Caco-2 (cell line): ENCODE measurements around the gene SELPLG. TPM values are rescaled to one million over a fixed set of nuclear protein-coding genes. Genes with fewer than 3 reads are reported as not detected.

Source experiments
- BruUV-seq: library from RNA; stranded (reverse); fragments of 400-500 nt; replicated peaks from 2 replicates; lab custom pipeline; 2021; lab: Mats Ljungman, UMichigan
- CTCF ChIA-PET: fragments of 300-600 bp; sonication (Branson Sonifier 250); formaldehyde crosslinking; loops from one replicate; lab custom pipeline; 2022; ENCODE audit warnings: antibody characterized with exemption; lab: Charles Lee
- POLR2A ChIA-PET: fragments of 300-600 bp; sonication (Branson Sonifier 250); formaldehyde crosslinking; loops from one replicate; lab custom pipeline; 2022; ENCODE audit warnings: antibody characterized with exemption; lab: Charles Lee
- DNase-seq, 2 experiments: peaks; one replicate each; pipeline versions ENCODE4 v3.0.0 to v3.0.0-alpha.2; 2020 to 2022
- H3K27me3 ChIP-seq: replicated peaks from 2 replicates; pipeline ENCODE4 v1.6.0; 2011; ENCODE audit warnings: low read length; ENCODE audit not compliant: control insufficient read depth, insufficient read depth
- H3K36me3 ChIP-seq: 2 replicates; pipeline ENCODE4 v1.5.1; 2011; ENCODE audit warnings: low read length; ENCODE audit not compliant: control insufficient read depth, insufficient read depth
- H3K4me1 ChIP-seq: fragments of 250-450 bp; sonication (Bioruptor Pico); 2 replicates; pipeline ENCODE4 v1.5.1; 2020; ENCODE audit warnings: mild to moderate bottlenecking
- H3K4me3 ChIP-seq: 2 replicates; pipeline ENCODE4 v1.5.1; 2011; ENCODE audit warnings: low read depth, mild to moderate bottlenecking, control low read depth, low read length
- H3K9me3 ChIP-seq: fragments of 250-450 bp; sonication (Bioruptor Pico); 2 replicates; pipeline ENCODE4 v1.5.1; 2020; ENCODE audit warnings: mild to moderate bottlenecking, moderate library complexity
- H3K27ac Mint-ChIP-seq: one replicate; pipeline ENCODE4 v1.8.0; 2022; ENCODE audit warnings: mixed read lengths; ENCODE audit not compliant: unreplicated experiment
- H3K27me3 Mint-ChIP-seq: one replicate; pipeline ENCODE4 v1.8.0; 2022; ENCODE audit warnings: mixed read lengths; ENCODE audit not compliant: insufficient read depth, unreplicated experiment
- H3K36me3 Mint-ChIP-seq: one replicate; pipeline ENCODE4 v1.8.0; 2022; ENCODE audit warnings: mild to moderate bottlenecking, mixed read lengths; ENCODE audit not compliant: insufficient read depth, unreplicated experiment
- H3K4me1 Mint-ChIP-seq: one replicate; pipeline ENCODE4 v1.8.0; 2022; ENCODE audit warnings: low read depth, mixed read lengths; ENCODE audit not compliant: unreplicated experiment
- H3K4me3 Mint-ChIP-seq: one replicate; pipeline ENCODE4 v1.8.0; 2022; ENCODE audit warnings: mild to moderate bottlenecking, moderate library complexity, mixed read lengths; ENCODE audit not compliant: unreplicated experiment
- H3K9me3 Mint-ChIP-seq: one replicate; pipeline ENCODE4 v1.8.0; 2022; ENCODE audit warnings: mixed read lengths; ENCODE audit not compliant: unreplicated experiment
- CTCF ChIP-seq, 2 experiments: fragments of 200-600 bp in 1 of 2; IDR thresholded peaks; 1 replicate in 1 of 2; 2 replicates in 1 of 2; pipeline versions ENCODE4 v1.5.1 to v1.8.0; 2011 to 2022; ENCODE audit warnings: antibody characterized with exemption in 1 of 2, control low read depth in 1 of 2, inconsistent platforms in 1 of 2, low read depth in 1 of 2, low read length in 1 of 2, mild to moderate bottlenecking in 1 of 2, moderate library complexity in 1 of 2; ENCODE audit not compliant: insufficient read depth in 1 of 2, severe bottlenecking in 1 of 2, unreplicated experiment in 1 of 2
- intact Hi-C: fragments of 100-400 bp; cut with micrococcal nuclease; formaldehyde crosslinking; loops from one replicate; pipeline ENCODE4 v1.10.0; 2022; ENCODE audit not compliant: unreplicated experiment
- total RNA-seq: library from RNA; stranded (reverse); gene quantifications from 2 replicates; pipeline ENCODE4 v1.2.3, GENCODE V29; 2022

SELPLG gene
- total RNA-seq, 1 experiment from 2014 or later, result 0.23 TPM

GRCh38 chr12:108578264-108578663, 55.4 kb downstream of the SELPLG start:
- ChIA-PET CTCF (no interaction called here), POLR2A (no interaction called here)
- no peak for TF ChIP-seq CTCF (IDR thresholded peaks at IDR 0.05; ENCODE audit: insufficient read depth in 1 of 2, low read depth in 1 of 2, low read length in 1 of 2, severe bottlenecking in 1 of 2, unreplicated experiment in 1 of 2)
- Mint-ChIP-seq H3K27ac (no peak overlapping the region), H3K27me3 (peaks cover 4% of the 10 kb centered on the region), H3K9me3 (peaks cover 12% of the 10 kb centered on the region), H3K36me3 (no peaks in the 10 kb centered on the region), H3K4me1 (peaks cover 8% of the 10 kb centered on the region), H3K4me3 (no peak overlapping the region)
- no TSS peak for BruUV-seq
- no peak for DNase-seq
- intact Hi-C loops, result no loop called here
- Histone ChIP-seq H3K27me3 (no peaks in the 10 kb centered on the region), H3K9me3 (no peaks in the 10 kb centered on the region), H3K36me3 (no peaks in the 10 kb centered on the region), H3K4me1 (0 out of 2 replicates have a peak, but pooled peaks cover 5% of the 10 kb centered on the region), H3K4me3 (no peak overlapping the region)

- H3K27ac Mint-ChIP-seq, result no peak overlapping the region
- peaks cover 12% of the 10 kb centered on the region for H3K9me3 Mint-ChIP-seq
- peaks cover 4% of the 10 kb centered on the region for H3K27me3 Mint-ChIP-seq
- H3K36me3 Mint-ChIP-seq, result no peaks in the 10 kb centered on the region
- Histone ChIP-seq H3K36me3 (no peaks in the 10 kb centered on the region), H3K9me3 (no peaks in the 10 kb centered on the region), H3K4me1 (0 out of 2 replicates have a peak, but pooled peaks cover 5% of the 10 kb centered on the region), H3K4me3 (no peak overlapping the region), H3K27me3 (no peaks in the 10 kb centered on the region)
- ChIA-PET CTCF (no interaction called here), POLR2A (no interaction called here)
- TF ChIP-seq CTCF (IDR thresholded peaks at IDR 0.05; ENCODE audit: insufficient read depth in 1 of 2, low read depth in 1 of 2, low read length in 1 of 2, severe bottlenecking in 1 of 2, unreplicated experiment in 1 of 2), result no peak
- no peak overlapping the region for H3K4me3 Mint-ChIP-seq
- no peak for DNase-seq
- intact Hi-C loops, result no loop called here
- peaks cover 8% of the 10 kb centered on the region for H3K4me1 Mint-ChIP-seq
- no TSS peak for BruUV-seq
Observed at GRCh38 chr12:108577458-108577857, 56.2 kb downstream of the SELPLG start.

GRCh38 chr12:108576660-108577234, 56.9 kb downstream of the SELPLG start:
- H3K27ac Mint-ChIP-seq, result no peak overlapping the region
- H3K36me3 Mint-ChIP-seq, result no peaks in the 10 kb centered on the region
- no TSS peak for BruUV-seq
- H3K4me1 Mint-ChIP-seq, result peaks cover 8% of the 10 kb centered on the region
- CTCF ChIA-PET, result no interaction called here
- no peak overlapping the region for H3K4me3 Mint-ChIP-seq
- Histone ChIP-seq H3K27me3 (no peaks in the 10 kb centered on the region), H3K4me1 (0 out of 2 replicates have a peak, but pooled peaks cover 5% of the 10 kb centered on the region), H3K36me3 (no peaks in the 10 kb centered on the region), H3K9me3 (no peaks in the 10 kb centered on the region), H3K4me3 (no peak overlapping the region)
- POLR2A ChIA-PET, result no interaction called here
- H3K27me3 Mint-ChIP-seq, result peaks cover 4% of the 10 kb centered on the region
- intact Hi-C loops, result no loop called here
- H3K9me3 Mint-ChIP-seq, result peaks cover 12% of the 10 kb centered on the region
- no peak for DNase-seq
- TF ChIP-seq CTCF (IDR thresholded peaks at IDR 0.05; ENCODE audit: insufficient read depth in 1 of 2, low read depth in 1 of 2, low read length in 1 of 2, severe bottlenecking in 1 of 2, unreplicated experiment in 1 of 2), result no peak
